Renal pelvis (tissue), 4 donors: ENCODE data around the gene ELAVL4. TPM values are rescaled to one million over a fixed set of nuclear protein-coding genes. Genes with fewer than 3 reads are reported as not detected.

ENCODE experiments used
- DNase-seq: peaks from one replicate; pipeline ENCODE4 v3.0.0-alpha.2; 2013
- polyA plus RNA-seq, 3 donors: library from polyadenylated mRNA; unstranded; fragments of 120-200 nt; gene quantifications; one replicate each; pipeline ENCODE4 v1.2.1, GENCODE V29; 2013; ENCODE audit not compliant: insufficient read length in 3 of 3

The ELAVL4 gene
- polyA plus RNA-seq, 3 donors: 1.4 to 4.4 (median 3.9) TPM

DNA sequence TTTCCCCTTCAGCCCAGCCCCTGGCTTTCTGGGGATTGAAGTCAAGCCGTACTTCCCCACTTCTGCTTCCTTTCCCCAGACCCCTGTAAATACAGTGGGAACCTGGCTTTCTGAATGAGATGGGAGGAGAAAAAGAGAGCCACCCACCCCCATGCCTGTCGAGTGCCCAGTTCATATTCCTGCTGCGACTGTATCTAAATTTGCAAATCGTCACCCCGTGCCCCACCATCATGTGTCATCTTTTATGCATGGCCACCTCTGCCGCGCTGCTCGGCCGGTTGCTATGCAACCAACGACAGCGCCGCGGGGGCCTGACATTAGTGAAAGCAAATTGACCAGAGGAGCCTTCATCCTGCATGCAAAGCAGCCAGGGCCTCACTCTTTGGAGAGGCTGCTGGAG is 143.0 kb downstream of the ELAVL4 start:
- DNase-seq: peak; percentile 19

DNA sequence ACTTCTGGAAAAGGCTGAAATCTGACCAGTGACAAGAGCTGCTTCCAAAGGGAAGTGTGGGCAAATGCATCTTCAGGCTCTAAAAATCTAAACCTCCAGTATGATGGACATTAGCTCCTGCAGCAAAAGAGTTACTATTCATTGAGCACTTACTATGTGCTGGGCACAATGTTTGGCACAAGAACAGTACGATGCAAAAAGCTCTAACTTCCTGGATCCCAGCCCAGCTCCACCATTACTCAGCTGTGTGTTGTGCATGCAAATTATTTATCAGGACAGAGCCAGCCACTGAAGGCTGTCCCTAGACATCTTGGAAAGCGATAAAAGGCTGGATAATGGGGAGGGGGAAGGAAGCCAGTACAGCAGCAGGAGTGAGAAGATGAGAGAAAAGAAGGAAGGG is 143.5 kb downstream of the ELAVL4 start:
- no peak for DNase-seq

Other genes starting within 250 kb of the ELAVL4 start
- 1 to 10 TPM in 2 of 3 donors, under 1 TPM in 1; 0.93 to 1.3 (median 1.2) TPM for gene AGBL4, start 85.0 kb upstream of the ELAVL4 start, polyA plus RNA-seq